IPS-20b (cell line): ENCODE data around the gene SAMD4A.
A peak's percentile ranks its signal among the peaks of the same experiment; 100 is the strongest.

Source experiments
- H3K27ac ChIP-seq: one replicate; pipeline ENCODE4 v1.5.1; 2013; ENCODE audit warnings: low read length
- H3K27me3 ChIP-seq: 2 replicates; pipeline ENCODE4 v1.6.1; 2013; ENCODE audit warnings: mild to moderate bottlenecking, low read length, inconsistent platforms; ENCODE audit not compliant: insufficient read depth
- H3K36me3 ChIP-seq: 2 replicates; pipeline ENCODE4 v1.6.1; 2013; ENCODE audit warnings: low read depth, mild to moderate bottlenecking, inconsistent platforms, low read length, moderate library complexity; ENCODE audit not compliant: insufficient read depth
- H3K4me1 ChIP-seq: 2 replicates; pipeline ENCODE4 v1.6.1; 2013; ENCODE audit warnings: mild to moderate bottlenecking, control low read depth, inconsistent platforms, low read length, moderate library complexity; ENCODE audit not compliant: insufficient read depth
- H3K4me3 ChIP-seq: 2 replicates; pipeline ENCODE4 v1.5.1; 2013; ENCODE audit warnings: mild to moderate bottlenecking, low read length, inconsistent platforms
- H3K9ac ChIP-seq: 2 replicates; pipeline ENCODE4 v1.6.1; 2013; ENCODE audit warnings: low read depth, mild to moderate bottlenecking, inconsistent platforms, low read length, moderate library complexity
- H3K9me3 ChIP-seq: 2 replicates; pipeline ENCODE4 v1.6.1; 2013; ENCODE audit warnings: mild to moderate bottlenecking, low read depth, low read length, inconsistent platforms; ENCODE audit not compliant: insufficient read depth

Gene SAMD4A

GRCh38 chr14:54566410-54567223 lies at the start of gene SAMD4A:
SAMD4A (plus strand) TSS chr14:54567128; CDS start chr14:54567917, 789 bp downstream.
- Histone ChIP-seq H3K27me3 (peaks cover 70% of the 10 kb centered on the region), H3K4me3 (peak within 1 kb of the TSS; percentile 80), H3K27ac (no peak within 1 kb of the TSS), H3K9ac (peak within 1 kb of the TSS; percentile 59; the same call in 1 of the 2 replicates), H3K9me3 (no peaks in the 10 kb centered on the region), H3K4me1 (peaks cover 10% of the 10 kb centered on the region), H3K36me3 (no peaks in the 10 kb centered on the region)

- H3K27me3 ChIP-seq, result no peaks in the 10 kb centered on the region
- no peaks in the 10 kb centered on the region for H3K4me1 ChIP-seq
- no peak overlapping the region for H3K27ac ChIP-seq
- H3K36me3 ChIP-seq, result peaks cover 35% of the 10 kb centered on the region
- H3K9ac ChIP-seq, result no peak overlapping the region
- no peak overlapping the region for H3K4me3 ChIP-seq
- no peaks in the 10 kb centered on the region for H3K9me3 ChIP-seq
Measured at GRCh38 chr14:54524410-54524809, 42.5 kb upstream of the SAMD4A start.

GRCh38 chr14:54528973-54529372 lies 38.0 kb upstream of the SAMD4A start:
- Histone ChIP-seq H3K4me3 (no peak overlapping the region), H3K27ac (no peak overlapping the region), H3K9ac (no peak overlapping the region), H3K27me3 (no peaks in the 10 kb centered on the region), H3K36me3 (peaks cover 29% of the 10 kb centered on the region), H3K4me1 (no peaks in the 10 kb centered on the region), H3K9me3 (no peaks in the 10 kb centered on the region)

GRCh38 chr14:54529811-54530210 lies 37.1 kb upstream of the SAMD4A start:
- H3K27ac ChIP-seq, result no peak overlapping the region
- no peak overlapping the region for H3K4me3 ChIP-seq
- H3K4me1 ChIP-seq, result no peaks in the 10 kb centered on the region
- H3K27me3 ChIP-seq, result no peaks in the 10 kb centered on the region
- peaks cover 20% of the 10 kb centered on the region for H3K36me3 ChIP-seq
- H3K9me3 ChIP-seq, result no peaks in the 10 kb centered on the region
- no peak overlapping the region for H3K9ac ChIP-seq

GRCh38 chr14:54532111-54533012 lies 34.6 kb upstream of the SAMD4A start:
- Histone ChIP-seq H3K4me1 (peaks cover 5% of the 10 kb centered on the region; the same call in 1 of the 2 replicates), H3K9me3 (no peaks in the 10 kb centered on the region), H3K4me3 (no peak overlapping the region), H3K9ac (no peak overlapping the region), H3K27me3 (no peaks in the 10 kb centered on the region), H3K36me3 (peaks cover 13% of the 10 kb centered on the region), H3K27ac (no peak overlapping the region)

GRCh38 chr14:54533100-54533499 lies 33.8 kb upstream of the SAMD4A start:
- H3K9ac ChIP-seq, result no peak overlapping the region
- peaks cover 12% of the 10 kb centered on the region for H3K36me3 ChIP-seq
- H3K27me3 ChIP-seq, result no peaks in the 10 kb centered on the region
- H3K4me3 ChIP-seq, result no peak overlapping the region
- peaks cover 5% of the 10 kb centered on the region; the same call in 1 of the 2 replicates for H3K4me1 ChIP-seq
- H3K9me3 ChIP-seq, result no peaks in the 10 kb centered on the region
- H3K27ac ChIP-seq, result no peak overlapping the region

GRCh38 chr14:54535126-54535525 lies 31.8 kb upstream of the SAMD4A start:
- Histone ChIP-seq H3K9ac (no peak overlapping the region), H3K4me3 (no peak overlapping the region), H3K36me3 (peaks cover 16% of the 10 kb centered on the region), H3K27ac (no peak overlapping the region), H3K9me3 (no peaks in the 10 kb centered on the region), H3K27me3 (no peaks in the 10 kb centered on the region), H3K4me1 (peaks cover 5% of the 10 kb centered on the region; the same call in 1 of the 2 replicates)

- no peak overlapping the region for H3K4me3 ChIP-seq
- H3K27me3 ChIP-seq, result no peaks in the 10 kb centered on the region
- no peak overlapping the region for H3K27ac ChIP-seq
- H3K36me3 ChIP-seq, result peaks cover 15% of the 10 kb centered on the region
- H3K9ac ChIP-seq, result no peak overlapping the region
- H3K4me1 ChIP-seq, result peaks cover 5% of the 10 kb centered on the region; the same call in 1 of the 2 replicates
- H3K9me3 ChIP-seq, result no peaks in the 10 kb centered on the region
Measured at GRCh38 chr14:54535646-54536045, 31.3 kb upstream of the SAMD4A start.

GRCh38 chr14:54537651-54538050 lies 29.3 kb upstream of the SAMD4A start:
- H3K27ac ChIP-seq, result no peak overlapping the region
- H3K36me3 ChIP-seq, result peaks cover 10% of the 10 kb centered on the region

GRCh38 chr14:54538055-54538454 lies 28.9 kb upstream of the SAMD4A start:
- no peak overlapping the region for H3K27ac ChIP-seq

More at GRCh38 chr14:54537651-54538050, 29.3 kb upstream of the SAMD4A start:
- Histone ChIP-seq H3K9me3 (no peaks in the 10 kb centered on the region), H3K9ac (no peak overlapping the region), H3K27me3 (no peaks in the 10 kb centered on the region), H3K4me1 (peaks cover 5% of the 10 kb centered on the region; the same call in 1 of the 2 replicates), H3K4me3 (no peak overlapping the region)

GRCh38 chr14:54547583-54547982 lies 19.3 kb upstream of the SAMD4A start:
- Histone ChIP-seq H3K4me1 (no peaks in the 10 kb centered on the region), H3K36me3 (no peaks in the 10 kb centered on the region), H3K4me3 (no peak overlapping the region), H3K9ac (no peak overlapping the region), H3K27ac (no peak overlapping the region), H3K9me3 (no peaks in the 10 kb centered on the region), H3K27me3 (no peaks in the 10 kb centered on the region)

More at GRCh38 chr14:54538055-54538454, 28.9 kb upstream of the SAMD4A start:
- H3K9ac ChIP-seq, result no peak overlapping the region
- no peak overlapping the region for H3K4me3 ChIP-seq
- H3K4me1 ChIP-seq, result peaks cover 5% of the 10 kb centered on the region; the same call in 1 of the 2 replicates
- H3K9me3 ChIP-seq, result no peaks in the 10 kb centered on the region
- peaks cover 10% of the 10 kb centered on the region for H3K36me3 ChIP-seq
- H3K27me3 ChIP-seq, result no peaks in the 10 kb centered on the region
